NCI-H2081 (cell line): ENCODE measurements around the gene CDYL2.
"Not testable (repeated sequence)": the region's sequence is repeated elsewhere in the genome, so short reads cannot be mapped to it uniquely, and the experiment has no call there.

ENCODE experiments used
- DNase-seq, 2 experiments: peaks; one replicate each; lab custom pipeline; 2025; lab: John Stamatoyannopoulos, UW

Gene CDYL2

GRCh38 chr16:80744856-80745255 lies 59.5 kb downstream of the CDYL2 start:
- no peak for DNase-seq

GRCh38 chr16:80743772-80744171 lies 60.6 kb downstream of the CDYL2 start:
- no peak for DNase-seq

GRCh38 chr16:80743273-80743672 lies 61.1 kb downstream of the CDYL2 start:
- no peak for DNase-seq

- no peak for DNase-seq
These were observed 62.1 kb downstream of the CDYL2 start for GRCh38 chr16:80742331-80742730.

GRCh38 chr16:80741724-80742123 lies 62.7 kb downstream of the CDYL2 start:
- no peak for DNase-seq

GRCh38 chr16:80739523-80739922 lies 64.9 kb downstream of the CDYL2 start:
- no peak for DNase-seq

GRCh38 chr16:80738521-80738920 lies 65.9 kb downstream of the CDYL2 start:
- DNase-seq = no peak

- no peak for DNase-seq
These were observed 68.6 kb downstream of the CDYL2 start for GRCh38 chr16:80735846-80736245.

- no peak for DNase-seq
These were observed 71.0 kb downstream of the CDYL2 start for GRCh38 chr16:80733407-80733806.

- DNase-seq = no peak
These were observed 72.5 kb downstream of the CDYL2 start for GRCh38 chr16:80731915-80732314.

- not testable (repeated sequence) for DNase-seq
These were observed 77.2 kb downstream of the CDYL2 start for GRCh38 chr16:80727066-80727763.

GRCh38 chr16:80725566-80726162 lies 78.7 kb downstream of the CDYL2 start:
- no peak for DNase-seq

GRCh38 chr16:80723981-80724380 lies 80.4 kb downstream of the CDYL2 start:
- DNase-seq = no peak

- DNase-seq = no peak
These were observed 81.3 kb downstream of the CDYL2 start for GRCh38 chr16:80723091-80723490.

GRCh38 chr16:80720804-80721371 lies 83.5 kb downstream of the CDYL2 start:
- no peak for DNase-seq

- no peak for DNase-seq
These were observed 84.8 kb downstream of the CDYL2 start for GRCh38 chr16:80719573-80719972.

- no peak for DNase-seq
These were observed 85.7 kb downstream of the CDYL2 start for GRCh38 chr16:80718480-80719220.

- DNase-seq = no peak
These were observed 86.8 kb downstream of the CDYL2 start for GRCh38 chr16:80717611-80718010.

GRCh38 chr16:80716564-80717139 lies 87.7 kb downstream of the CDYL2 start:
- no peak for DNase-seq

GRCh38 chr16:80711406-80711805 lies 93.0 kb downstream of the CDYL2 start:
- no peak for DNase-seq

GRCh38 chr16:80710918-80711317 lies 93.5 kb downstream of the CDYL2 start:
- no peak for DNase-seq

- DNase-seq = no peak
These were observed 95.6 kb downstream of the CDYL2 start for GRCh38 chr16:80708823-80709222.

GRCh38 chr16:80707686-80708085 lies 96.7 kb downstream of the CDYL2 start:
- DNase-seq = no peak
